K562 (cell line): ENCODE results near the gene OXLD1. TPM values are rescaled to one million over a fixed set of nuclear protein-coding genes. Genes with fewer than 3 reads are reported as not detected.

ENCODE experiments used
- ATAC-seq: fragments of 200-7000 bp; cut with Tn5 transposase; 3 replicates; pipeline ENCODE4 v1.9.1; 2020; ENCODE audit warnings: moderate library complexity
- BruUV-seq: library from RNA; stranded (reverse); fragments of 400-500 nt; replicated peaks from 2 replicates; lab custom pipeline; 2021; lab: Mats Ljungman, UMichigan
- CTCF ChIA-PET: fragments of 300-600 bp; formaldehyde crosslinking; extraction: SDS; loops from one replicate; lab custom pipeline; 2021; ENCODE audit warnings: low intra/inter-chr PET ratio; lab: Yijun Ruan, JAX
- POLR2A ChIA-PET: fragments of 300-600, 350-650 bp; sonication (Branson Sonifier 250); formaldehyde crosslinking; extraction: SDS; loops from one replicate; lab custom pipeline; 2021; ENCODE audit warnings: antibody characterized with exemption, inconsistent platforms; lab: Yijun Ruan, JAX
- DNase-seq, 4 experiments: peaks; one replicate each; pipeline versions ENCODE4 v3.0.0 to v3.0.0-alpha.2; 2011 to 2018; ENCODE audit warnings: low spot score in 3 of 4, mixed read lengths in 3 of 4; ENCODE audit errors: extremely low read depth in 1 of 4
- FAIRE-seq: peaks from 2 replicates; lab custom pipeline; 2011; peaks lifted over from hg19 to GRCh38; lab: Jason Lieb, UNC
- H2AFZ ChIP-seq: 2 replicates; pipeline ENCODE4 v1.6.0; 2011; ENCODE audit warnings: low read depth, low read length, control low read depth, inconsistent platforms
- H3K27ac ChIP-seq: fragments of 200-600 bp; 3 replicates; pipeline ENCODE4 v1.8.0; 2011; ENCODE audit warnings: low read depth, mild to moderate bottlenecking, control low read depth, inconsistent platforms, low read length, moderate library complexity, mixed read lengths; ENCODE audit errors: extremely low read depth
- H3K27me3 ChIP-seq, 2 experiments: fragments of 300-600 bp in 1 of 2; 2 replicates in 1 of 2; 3 replicates in 1 of 2; pipeline versions ENCODE4 v1.6.0 to v1.8.0; 2011; ENCODE audit warnings: inconsistent platforms in 2 of 2, low read length in 2 of 2, mild to moderate bottlenecking in 1 of 2, mixed read lengths in 1 of 2, moderate library complexity in 1 of 2; ENCODE audit not compliant: control insufficient read depth in 2 of 2, insufficient read depth in 2 of 2
- H3K36me3 ChIP-seq: fragments of 300-600 bp; 3 replicates; pipeline ENCODE4 v1.8.0; 2011; ENCODE audit warnings: mild to moderate bottlenecking, low read length, inconsistent platforms; ENCODE audit not compliant: control insufficient read depth, insufficient read depth
- H3K4me1 ChIP-seq, 2 experiments: fragments of 200-600 bp in 1 of 2; replicated peaks in 1 of 2; 2 replicates in 1 of 2; 3 replicates in 1 of 2; pipeline versions ENCODE4 v1.5.1 to v1.8.0; 2011; ENCODE audit warnings: inconsistent platforms in 2 of 2, low read length in 2 of 2, mild to moderate bottlenecking in 1 of 2, mixed read lengths in 1 of 2, moderate library complexity in 1 of 2; ENCODE audit not compliant: control insufficient read depth in 2 of 2, insufficient read depth in 2 of 2
- H3K4me2 ChIP-seq: 2 replicates; pipeline ENCODE4 v1.6.1; 2011; ENCODE audit warnings: low read length, control low read depth, inconsistent platforms, mixed read lengths; ENCODE audit not compliant: insufficient read depth
- H3K4me3 ChIP-seq: fragments of 200-600 bp; sonication (generic), shearing (Covaris generic); 2 replicates; pipeline ENCODE4 v1.5.1; 2016; ENCODE audit warnings: control low read depth, inconsistent platforms
- H3K79me2 ChIP-seq: fragments of 200-600 bp; 3 replicates; pipeline ENCODE4 v1.8.0; 2011; ENCODE audit warnings: low read length, inconsistent platforms; ENCODE audit not compliant: control insufficient read depth, insufficient read depth
- H3K9ac ChIP-seq, 2 experiments: 2 replicates each; pipeline versions ENCODE4 v1.6.0 to v1.6.1; 2011; ENCODE audit warnings: low read depth in 2 of 2, low read length in 2 of 2, control low read depth in 1 of 2, inconsistent platforms in 1 of 2, mild to moderate bottlenecking in 1 of 2, mixed read lengths in 1 of 2; ENCODE audit not compliant: insufficient read depth in 1 of 2
- H3K9me1 ChIP-seq: one replicate; pipeline ENCODE4 v1.6.0; 2011; ENCODE audit warnings: inconsistent platforms, mild to moderate bottlenecking, low read length, moderate library complexity; ENCODE audit not compliant: control insufficient read depth, insufficient read depth
- H3K9me3 ChIP-seq: replicated peaks from 2 replicates; pipeline ENCODE4 v1.5.1; 2011; ENCODE audit warnings: low read depth, low read length, inconsistent platforms; ENCODE audit not compliant: control insufficient read depth, insufficient read depth
- H4K20me1 ChIP-seq: replicated peaks from 2 replicates; pipeline ENCODE4 v1.6.1; 2011; ENCODE audit warnings: low read length, inconsistent platforms, mixed read lengths; ENCODE audit not compliant: control insufficient read depth, insufficient read depth
- ADNP ChIP-seq: fragments of 200-800 bp; sonication (Bioruptor generic); IDR thresholded peaks from 2 replicates; pipeline ENCODE4 v1.6.1; 2016; ENCODE audit warnings: missing genetic modification characterization, missing compliant biosample characterization
- ATF1 ChIP-seq, 2 experiments: fragments of 450-650 bp in 1 of 2; IDR thresholded peaks; 2 replicates each; pipeline ENCODE4 v1.6.1; 2016; ENCODE audit warnings: missing compliant biosample characterization in 1 of 2, missing genetic modification characterization in 1 of 2
- CAMTA2 ChIP-seq: fragments of 250-450 bp; sonication (Bioruptor Pico); conservative IDR thresholded peaks from 2 replicates; pipeline ENCODE4 v1.5.1; 2022
- ETS2 ChIP-seq: IDR thresholded peaks from 2 replicates; pipeline ENCODE4 v1.6.1; 2016; ENCODE audit warnings: borderline replicate concordance, missing genetic modification characterization, mild to moderate bottlenecking, moderate library complexity, missing compliant biosample characterization; ENCODE audit not compliant: poor library complexity, severe bottlenecking
- GABPB1 ChIP-seq: sonication (generic); formaldehyde crosslinking; IDR thresholded peaks from 2 replicates; pipeline ENCODE4 v1.8.0; 2022; ENCODE audit warnings: mild to moderate bottlenecking, missing genetic modification reagents
- KAT7 ChIP-seq: sonication (generic); formaldehyde crosslinking; IDR thresholded peaks from 2 replicates; pipeline ENCODE4 v1.8.0; 2022; ENCODE audit warnings: missing genetic modification reagents, mild to moderate bottlenecking, borderline replicate concordance
- LEF1 ChIP-seq: fragments of 450-650 bp; IDR thresholded peaks from 2 replicates; pipeline ENCODE4 v1.6.1; 2016; ENCODE audit warnings: mild to moderate bottlenecking
- PRPF4 ChIP-seq: fragments of 200-400 bp; formaldehyde crosslinking; IDR thresholded peaks from one replicate; pipeline ENCODE4 v1.6.1; 2017; ENCODE audit warnings: low read length, low read depth, mild to moderate bottlenecking; ENCODE audit not compliant: insufficient read depth, poor library complexity, severe bottlenecking
- RAD51 ChIP-seq: fragments of 450-650 bp; IDR thresholded peaks from 2 replicates; pipeline ENCODE4 v1.7.1; 2016; ENCODE audit warnings: low read depth, mild to moderate bottlenecking, borderline replicate concordance
- TGIF2 ChIP-seq: sonication (generic); formaldehyde crosslinking; IDR thresholded peaks from 2 replicates; pipeline ENCODE4 v1.8.1; 2022; ENCODE audit warnings: mild to moderate bottlenecking, missing genetic modification reagents, moderate library complexity
- ZEB2 ChIP-seq: fragments of 450-650 bp; IDR thresholded peaks from 2 replicates; pipeline ENCODE4 v1.6.1; 2016
- ZNF224 ChIP-seq: sonication (generic); formaldehyde crosslinking; IDR thresholded peaks from 2 replicates; pipeline ENCODE4 v1.8.0; 2022; ENCODE audit warnings: mild to moderate bottlenecking, missing genetic modification reagents
- ZNF316 ChIP-seq: fragments of 450-650 bp; IDR thresholded peaks from 2 replicates; pipeline ENCODE4 v1.6.1; 2016
- WGBS: fragments of 100-300 bp; shearing (Covaris generic); methylation state at CpG from one replicate; pipeline ENCODE4 v1.1.6; 2016; ENCODE audit warnings: low coverage, mixed read lengths; ENCODE audit not compliant: insufficient coverage; ENCODE audit errors: missing lambda C conversion rate; 5-methylcytosine and 5-hydroxymethylcytosine counted together
- in situ Hi-C: fragments of 300-500 bp; cut with MboI; formaldehyde crosslinking; loops from 4 replicates; pipeline ENCODE4 v1.15.0; 2018; ENCODE audit warnings: inconsistent platforms, mixed read lengths
- intact Hi-C: fragments of 100-400 bp; cut with micrococcal nuclease; formaldehyde crosslinking; loops from 2 replicates; pipeline ENCODE4 v1.14.2; 2022
- polyA plus RNA-seq, 8 experiments: library from polyadenylated mRNA; depleted of rRNA in 4 of 8; stranded (reverse) in 5 of 8; unstranded in 3 of 8; fragments of >200 nt; fragmentation: Nextera tagmentation in 2 of 8; fragmentation: Illumina TruSeq in 1 of 8; extraction: Ambion mirVana in 2 of 8; extraction: Trizol in 1 of 8; gene quantifications; 2 replicates each; pipeline versions ENCODE4 v1.2.1 to v1.2.3, GENCODE V29; 2011 to 2014; ENCODE audit warnings: inconsistent platforms in 1 of 8, missing spikeins in 1 of 8
- total RNA-seq, 7 experiments: library from RNA; depleted of rRNA in 6 of 7; stranded (reverse); fragments of >200 nt in 6 of 7; fragmentation: Illumina TruSeq in 2 of 7; extraction: Trizol in 2 of 7; gene quantifications; 2 replicates each; pipeline versions ENCODE4 v1.2.1 to v1.2.3, GENCODE V29; 2011 to 2021; ENCODE audit warnings: low replicate concordance in 1 of 7
- TF ChIP-seq, protein P1 (sequence below): fragments of 450-650 bp; IDR thresholded peaks from 2 replicates; pipeline ENCODE4 v1.7.0; 2016; ENCODE audit warnings: borderline replicate concordance
- TF ChIP-seq, protein P2 (sequence below): fragments of 450-650 bp; IDR thresholded peaks from 2 replicates; pipeline ENCODE4 v1.6.1; 2016
- TF ChIP-seq, protein P3 (sequence below): sonication (generic); formaldehyde crosslinking; IDR thresholded peaks from 2 replicates; pipeline ENCODE4 v1.8.0; 2022; ENCODE audit warnings: missing genetic modification reagents, mild to moderate bottlenecking, moderate library complexity, borderline replicate concordance
- TF ChIP-seq, protein P4 (sequence below): fragments of 450-650 bp; conservative IDR thresholded peaks from 2 replicates; pipeline ENCODE4 v1.6.1; 2016; ENCODE audit warnings: missing genetic modification characterization, low read depth, mild to moderate bottlenecking, control low read depth, missing compliant biosample characterization

Gene OXLD1
- total and polyA plus RNA-seq, 9 of the 15 experiments (the other 6 are each of a cell fraction or from before 2014, with no cell fraction given): 4.4 to 115 (median 29.3) TPM

DNA sequence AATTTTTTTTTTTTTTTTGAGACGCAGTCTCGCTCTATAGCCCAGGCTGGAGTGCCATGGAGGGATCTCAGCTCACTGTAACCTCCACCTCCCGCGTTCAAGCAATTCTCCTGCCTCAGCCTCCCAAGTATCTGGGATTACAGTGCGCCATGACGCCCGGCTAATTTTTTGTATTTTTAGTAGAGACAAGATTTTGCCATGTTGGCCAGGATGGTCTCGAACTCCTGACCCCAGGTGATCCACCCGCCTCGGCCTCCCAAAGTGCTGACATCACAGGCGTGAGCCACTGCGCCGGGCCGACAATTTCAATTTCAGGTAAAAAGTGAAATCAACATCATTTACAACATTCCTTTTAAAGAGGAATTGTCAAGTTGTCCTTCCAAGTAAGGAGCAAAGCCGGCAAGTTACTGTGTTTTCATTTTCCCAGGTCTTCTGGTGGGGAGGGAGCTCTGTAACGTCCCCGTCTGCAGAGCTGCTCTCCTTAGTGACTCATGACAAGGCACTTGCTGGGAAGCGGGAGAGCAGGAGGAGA, 30.4 kb downstream of the OXLD1 start:
- in situ Hi-C loops: no loop called here
- no peaks in the 10 kb centered on the region for H3K9me3 ChIP-seq
- BruUV-seq: no TSS peak
- no peaks in the 10 kb centered on the region for H3K9me1 ChIP-seq
- H2AFZ ChIP-seq: peak overlapping the region; percentile 10; the same call in 1 of the 2 replicates
- H3K4me3 ChIP-seq: peak overlapping the region; percentile 69
- H3K79me2 ChIP-seq: peaks cover 58% of the 10 kb centered on the region
- no peaks in the 10 kb centered on the region for H3K27me3 ChIP-seq
- ChIA-PET POLR2A (interaction anchor here (0.5 to 1.4 kb wide), 12 partner anchors 9 to 305 kb away, joined by 3 to 6 read pairs (median 3); partner anchors contain the start of genes ACTG1 and CCDC137), CTCF (no interaction called here)
- H4K20me1 ChIP-seq: peaks cover 6% of the 10 kb centered on the region
- H3K36me3 ChIP-seq: peaks cover 31% of the 10 kb centered on the region; the same call in 2 of the 3 replicates
- H3K9ac ChIP-seq: peak overlapping the region; percentile 94 to 98
- peaks cover 20 to 22% of the 10 kb centered on the region in 2 experiments; a peak in 4 of 5 replicates for H3K4me1 ChIP-seq
- DNase-seq (peak in 1 of 4 experiments; percentile 69), ATAC-seq (peak; percentile 82), FAIRE-seq (peak; percentile 26)
- under 1% methylated on average over 18 of the region's 18 CpGs for WGBS
- H3K4me2 ChIP-seq: peak overlapping the region; percentile 84
- H3K27ac ChIP-seq: peak overlapping the region; percentile 87
- intact Hi-C loops: loop anchor here (1.0 kb wide), 1 partner anchor 30 kb away; the partner anchor contains the start of genes CCDC137 and OXLD1
- 0 out of 2 replicates have a peak, but pooled peaks have one; percentile 5 for TF ChIP-seq ZNF316
- TF ChIP-seq KAT7 (CRISPR knock-in tag): 0 out of 2 replicates have a peak, but pooled peaks have one; percentile 82
- no peak for TF ChIP-seq ZNF224 (CRISPR knock-in tag)
- TF ChIP-seq, protein P1, sequence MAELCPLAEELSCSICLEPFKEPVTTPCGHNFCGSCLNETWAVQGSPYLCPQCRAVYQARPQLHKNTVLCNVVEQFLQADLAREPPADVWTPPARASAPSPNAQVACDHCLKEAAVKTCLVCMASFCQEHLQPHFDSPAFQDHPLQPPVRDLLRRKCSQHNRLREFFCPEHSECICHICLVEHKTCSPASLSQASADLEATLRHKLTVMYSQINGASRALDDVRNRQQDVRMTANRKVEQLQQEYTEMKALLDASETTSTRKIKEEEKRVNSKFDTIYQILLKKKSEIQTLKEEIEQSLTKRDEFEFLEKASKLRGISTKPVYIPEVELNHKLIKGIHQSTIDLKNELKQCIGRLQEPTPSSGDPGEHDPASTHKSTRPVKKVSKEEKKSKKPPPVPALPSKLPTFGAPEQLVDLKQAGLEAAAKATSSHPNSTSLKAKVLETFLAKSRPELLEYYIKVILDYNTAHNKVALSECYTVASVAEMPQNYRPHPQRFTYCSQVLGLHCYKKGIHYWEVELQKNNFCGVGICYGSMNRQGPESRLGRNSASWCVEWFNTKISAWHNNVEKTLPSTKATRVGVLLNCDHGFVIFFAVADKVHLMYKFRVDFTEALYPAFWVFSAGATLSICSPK: no peak
- TF ChIP-seq GABPB1: peak; percentile 48; the same call in 1 of the 2 replicates
- no peak for TF ChIP-seq RAD51
- no peak for TF ChIP-seq ATF1 (CRISPR knock-in tag; IDR thresholded peaks at IDR 0.05)
- peak; percentile 65; the same call in 1 of the 2 replicates for TF ChIP-seq ATF1 (tag; IDR thresholded peaks at IDR 0.05)
- no peak for TF ChIP-seq PRPF4
- TF ChIP-seq LEF1: no peak
- TF ChIP-seq TGIF2: no peak
- TF ChIP-seq ZEB2: no peak
- TF ChIP-seq, protein P2, sequence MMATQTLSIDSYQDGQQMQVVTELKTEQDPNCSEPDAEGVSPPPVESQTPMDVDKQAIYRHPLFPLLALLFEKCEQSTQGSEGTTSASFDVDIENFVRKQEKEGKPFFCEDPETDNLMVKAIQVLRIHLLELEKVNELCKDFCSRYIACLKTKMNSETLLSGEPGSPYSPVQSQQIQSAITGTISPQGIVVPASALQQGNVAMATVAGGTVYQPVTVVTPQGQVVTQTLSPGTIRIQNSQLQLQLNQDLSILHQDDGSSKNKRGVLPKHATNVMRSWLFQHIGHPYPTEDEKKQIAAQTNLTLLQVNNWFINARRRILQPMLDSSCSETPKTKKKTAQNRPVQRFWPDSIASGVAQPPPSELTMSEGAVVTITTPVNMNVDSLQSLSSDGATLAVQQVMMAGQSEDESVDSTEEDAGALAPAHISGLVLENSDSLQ: no peak
- TF ChIP-seq, protein P3, sequence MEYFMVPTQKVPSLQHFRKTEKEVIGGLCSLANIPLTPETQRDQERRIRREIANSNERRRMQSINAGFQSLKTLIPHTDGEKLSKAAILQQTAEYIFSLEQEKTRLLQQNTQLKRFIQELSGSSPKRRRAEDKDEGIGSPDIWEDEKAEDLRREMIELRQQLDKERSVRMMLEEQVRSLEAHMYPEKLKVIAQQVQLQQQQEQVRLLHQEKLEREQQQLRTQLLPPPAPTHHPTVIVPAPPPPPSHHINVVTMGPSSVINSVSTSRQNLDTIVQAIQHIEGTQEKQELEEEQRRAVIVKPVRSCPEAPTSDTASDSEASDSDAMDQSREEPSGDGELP (CRISPR knock-in tag): peak; percentile 32; the same call in 1 of the 2 replicates
- TF ChIP-seq ADNP (tag): 0 out of 2 replicates have a peak, but pooled peaks have one; percentile 34
- TF ChIP-seq CAMTA2 (CRISPR knock-in tag): no peak
- TF ChIP-seq ETS2 (tag): no peak
- TF ChIP-seq, protein P4, sequence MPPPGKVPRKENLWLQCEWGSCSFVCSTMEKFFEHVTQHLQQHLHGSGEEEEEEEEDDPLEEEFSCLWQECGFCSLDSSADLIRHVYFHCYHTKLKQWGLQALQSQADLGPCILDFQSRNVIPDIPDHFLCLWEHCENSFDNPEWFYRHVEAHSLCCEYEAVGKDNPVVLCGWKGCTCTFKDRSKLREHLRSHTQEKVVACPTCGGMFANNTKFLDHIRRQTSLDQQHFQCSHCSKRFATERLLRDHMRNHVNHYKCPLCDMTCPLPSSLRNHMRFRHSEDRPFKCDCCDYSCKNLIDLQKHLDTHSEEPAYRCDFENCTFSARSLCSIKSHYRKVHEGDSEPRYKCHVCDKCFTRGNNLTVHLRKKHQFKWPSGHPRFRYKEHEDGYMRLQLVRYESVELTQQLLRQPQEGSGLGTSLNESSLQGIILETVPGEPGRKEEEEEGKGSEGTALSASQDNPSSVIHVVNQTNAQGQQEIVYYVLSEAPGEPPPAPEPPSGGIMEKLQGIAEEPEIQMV (tag): no peak
